Gastroesophageal sphincter (tissue), 4 donors: ENCODE data around the gene DCAF5. TPM values are rescaled to one million over a fixed set of nuclear protein-coding genes. Genes with fewer than 3 reads are reported as not detected.

Experiments
- ATAC-seq: fragments of 150-250 bp; one replicate; pipeline ENCODE4 v1.9.1; 2016; ENCODE audit warnings: mild to moderate bottlenecking, moderate library complexity
- H3K27ac ChIP-seq, 4 donors: fragments of 200-600 bp; sonication (generic) in 3 of 4; 1 replicate in 3 of 4; 2 replicates in 1 of 4; pipeline ENCODE4 v1.5.1; 2016 to 2019
- H3K27me3 ChIP-seq: fragments of 200-600 bp; sonication (generic); one replicate; pipeline ENCODE4 v1.5.1; 2019
- H3K36me3 ChIP-seq, 2 donors: fragments of 200-600 bp; sonication (generic); one replicate each; pipeline ENCODE4 v1.5.1; 2019; ENCODE audit warnings: control low read depth in 1 of 2
- H3K4me1 ChIP-seq, 3 donors: fragments of 200-600 bp; sonication (generic); 1 replicate in 2 of 3; 2 replicates in 1 of 3; pipeline ENCODE4 v1.5.1; 2016 to 2019; ENCODE audit warnings: control low read depth in 2 of 3
- H3K4me3 ChIP-seq, 2 donors: fragments of 200-600 bp; sonication (generic); one replicate each; pipeline ENCODE4 v1.5.1; 2019; ENCODE audit warnings: mild to moderate bottlenecking in 1 of 2, moderate library complexity in 1 of 2
- H3K9me3 ChIP-seq, 3 donors: fragments of 200-600 bp; sonication (generic); one replicate each; pipeline ENCODE4 v1.5.1; 2017 to 2019; ENCODE audit warnings: control low read depth in 2 of 3
- EP300 ChIP-seq: sonication (generic); formaldehyde crosslinking; IDR thresholded peaks from one replicate; pipeline ENCODE4 v1.6.1; 2017; ENCODE audit warnings: antibody characterized with exemption, mild to moderate bottlenecking
- POLR2A ChIP-seq, 2 donors: fragments of 450-650 bp; IDR thresholded peaks; one replicate each; pipeline ENCODE4 v1.6.1; 2017; ENCODE audit warnings: antibody characterized with exemption in 2 of 2, mild to moderate bottlenecking in 2 of 2, moderate library complexity in 1 of 2
- POLR2AphosphoS5 ChIP-seq: sonication (generic); formaldehyde crosslinking; IDR thresholded peaks from one replicate; pipeline ENCODE4 v1.6.1; 2017; ENCODE audit warnings: antibody characterized with exemption
- WGBS, 2 donors: methylation state at CpG; one replicate each; pipeline ENCODE4 v1.1.5; 2018; ENCODE audit warnings: low coverage in 1 of 2; 5-methylcytosine and 5-hydroxymethylcytosine counted together
- total RNA-seq, 4 donors: library from RNA; depleted of rRNA; stranded (reverse); fragments of >200 nt; gene quantifications; one replicate each; pipeline ENCODE4 v1.1.0, GENCODE V29; 2016
- TF ChIP-seq, protein P1 (sequence below), 4 experiments: fragments of 200-600 bp in 2 of 4; fragments of 450-650 bp in 2 of 4; sonication (generic) in 1 of 4; IDR thresholded peaks; one replicate each; pipeline ENCODE4 v1.5.1; 2017 to 2019; ENCODE audit warnings: antibody characterized with exemption in 4 of 4, mild to moderate bottlenecking in 2 of 4, moderate library complexity in 2 of 4

The DCAF5 gene
- total RNA-seq, 4 donors from 2014 or later: 31.0 to 63.6 (median 36.9) TPM

GRCh38 chr14:69038455-69039287, 114.2 kb downstream of the DCAF5 start:
- Histone ChIP-seq H3K27me3 (no peaks in the 10 kb centered on the region), H3K9me3 (no peaks in the 10 kb centered on the region), H3K4me3 (no peak overlapping the region), H3K4me1 (peaks cover 0 to 38% (median 18%) of the 10 kb centered on the region in 3 donors), H3K27ac (peak overlapping the region in 2 of 4 donors; percentile 34 to 56), H3K36me3 (no peaks in the 10 kb centered on the region)
- ATAC-seq: no peak
- 31 to 66% methylated on average over 3 to 7 of the region's 7 CpGs for WGBS, 2 donors
- TF ChIP-seq POLR2AphosphoS5: no peak
- TF ChIP-seq, protein P1, sequence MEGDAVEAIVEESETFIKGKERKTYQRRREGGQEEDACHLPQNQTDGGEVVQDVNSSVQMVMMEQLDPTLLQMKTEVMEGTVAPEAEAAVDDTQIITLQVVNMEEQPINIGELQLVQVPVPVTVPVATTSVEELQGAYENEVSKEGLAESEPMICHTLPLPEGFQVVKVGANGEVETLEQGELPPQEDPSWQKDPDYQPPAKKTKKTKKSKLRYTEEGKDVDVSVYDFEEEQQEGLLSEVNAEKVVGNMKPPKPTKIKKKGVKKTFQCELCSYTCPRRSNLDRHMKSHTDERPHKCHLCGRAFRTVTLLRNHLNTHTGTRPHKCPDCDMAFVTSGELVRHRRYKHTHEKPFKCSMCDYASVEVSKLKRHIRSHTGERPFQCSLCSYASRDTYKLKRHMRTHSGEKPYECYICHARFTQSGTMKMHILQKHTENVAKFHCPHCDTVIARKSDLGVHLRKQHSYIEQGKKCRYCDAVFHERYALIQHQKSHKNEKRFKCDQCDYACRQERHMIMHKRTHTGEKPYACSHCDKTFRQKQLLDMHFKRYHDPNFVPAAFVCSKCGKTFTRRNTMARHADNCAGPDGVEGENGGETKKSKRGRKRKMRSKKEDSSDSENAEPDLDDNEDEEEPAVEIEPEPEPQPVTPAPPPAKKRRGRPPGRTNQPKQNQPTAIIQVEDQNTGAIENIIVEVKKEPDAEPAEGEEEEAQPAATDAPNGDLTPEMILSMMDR (IDR thresholded peaks at IDR 0.05): no peak

- H3K27ac ChIP-seq: peak overlapping the region in 2 of 4 donors; percentile 34 to 56
- H3K9me3 ChIP-seq: no peaks in the 10 kb centered on the region
- TF ChIP-seq, protein P1 (IDR thresholded peaks at IDR 0.05): no peak
- TF ChIP-seq POLR2A (IDR thresholded peaks at IDR 0.05) (no peak), EP300 (no peak), POLR2AphosphoS5 (no peak)
- no peak overlapping the region for H3K4me3 ChIP-seq
- H3K36me3 ChIP-seq: no peaks in the 10 kb centered on the region
- H3K27me3 ChIP-seq: no peaks in the 10 kb centered on the region
- H3K4me1 ChIP-seq: peaks cover 0 to 31% (median 10%) of the 10 kb centered on the region in 3 donors
- 20 to 53% methylated on average over 1 to 4 of the region's 7 CpGs for WGBS, 2 donors
- ATAC-seq: no peak
These were observed 115.0 kb downstream of the DCAF5 start for GRCh38 chr14:69037790-69038454.

- Histone ChIP-seq H3K9me3 (no peaks in the 10 kb centered on the region), H3K36me3 (no peaks in the 10 kb centered on the region), H3K4me1 (peaks cover 0 to 21% (median 5%) of the 10 kb centered on the region in 3 donors), H3K27ac (no peak overlapping the region), H3K4me3 (no peak overlapping the region), H3K27me3 (no peaks in the 10 kb centered on the region)
- WGBS, 2 donors: 87 to 93% methylated on average over 7 of the region's 10 CpGs
- no peak for TF ChIP-seq EP300
- no peak for TF ChIP-seq POLR2A (IDR thresholded peaks at IDR 0.05)
- no peak for TF ChIP-seq POLR2AphosphoS5
- TF ChIP-seq, protein P1 (IDR thresholded peaks at IDR 0.05): no peak
- ATAC-seq: no peak
These were observed 116.0 kb downstream of the DCAF5 start for GRCh38 chr14:69036757-69037506.

DNA sequence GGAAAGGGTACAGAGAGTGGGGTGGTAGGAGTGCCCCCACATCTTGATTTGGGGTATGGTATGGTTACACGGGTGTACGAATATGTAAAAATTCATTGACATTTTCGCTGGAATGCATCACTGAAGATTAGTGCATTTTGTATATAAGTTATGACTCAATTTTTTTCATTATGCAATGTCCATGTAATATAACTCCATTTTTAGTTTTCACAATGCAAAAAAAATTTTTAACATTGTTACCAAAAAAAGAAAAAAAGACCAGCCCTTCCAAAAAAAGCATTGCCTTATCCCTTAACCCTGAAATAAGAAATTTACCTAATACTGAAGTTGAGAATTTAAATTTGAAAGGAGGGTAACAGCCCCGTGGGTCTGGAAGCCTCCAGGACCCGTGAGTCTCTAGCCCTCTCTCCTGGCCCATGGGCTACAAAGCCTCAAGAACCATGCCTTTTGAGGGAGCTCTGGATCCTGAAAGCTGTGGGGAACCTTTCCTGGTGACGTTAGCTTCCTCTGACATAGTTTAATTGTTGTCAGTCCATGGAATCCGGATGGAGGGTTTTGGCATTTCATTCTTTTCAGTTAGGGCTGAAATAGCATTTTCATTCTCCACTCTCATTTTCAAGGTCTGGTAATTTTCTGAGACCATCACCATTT, 118.2 kb downstream of the DCAF5 start:
- no peaks in the 10 kb centered on the region for H3K9me3 ChIP-seq
- H3K36me3 ChIP-seq: no peaks in the 10 kb centered on the region
- H3K27ac ChIP-seq: no peak overlapping the region
- H3K27me3 ChIP-seq: no peaks in the 10 kb centered on the region
- 72 to 83% methylated on average over 7 of the region's 7 CpGs for WGBS, 2 donors
- H3K4me3 ChIP-seq: no peak overlapping the region
- TF ChIP-seq POLR2AphosphoS5 (no peak), POLR2A (IDR thresholded peaks at IDR 0.05) (no peak), EP300 (no peak)
- TF ChIP-seq, protein P1 (IDR thresholded peaks at IDR 0.05): no peak
- H3K4me1 ChIP-seq: peaks cover 0 to 18% (median 5%) of the 10 kb centered on the region in 3 donors
- ATAC-seq: no peak
